GM12878 (cell line): ENCODE data around the gene LARP6. TPM values are rescaled to one million over a fixed set of nuclear protein-coding genes. Genes with fewer than 3 reads are reported as not detected.

Experiments used
- ATAC-seq: fragments of 200-7000 bp; cut with Tn5 transposase; 3 replicates; pipeline ENCODE4 v1.9.1; 2020; ENCODE audit warnings: mild to moderate bottlenecking, moderate library complexity
- BruUV-seq: library from RNA; stranded (reverse); fragments of 400-500 nt; replicated peaks from 2 replicates; lab custom pipeline; 2021; lab: Mats Ljungman, UMichigan
- CTCF ChIA-PET: fragments of 300-600 bp; sonication (Branson Sonifier 250); formaldehyde crosslinking; extraction: SDS; loops from one replicate; lab custom pipeline; 2021; ENCODE audit warnings: inconsistent platforms; lab: Yijun Ruan, JAX
- POLR2A ChIA-PET: fragments of 350-600 bp; formaldehyde crosslinking; extraction: SDS; loops from one replicate; lab custom pipeline; 2021; ENCODE audit warnings: inconsistent platforms; lab: Charles Lee
- RAD21 ChIA-PET: fragments of 300-600 bp; sonication (Branson Sonifier 250); formaldehyde crosslinking; loops from one replicate; lab custom pipeline; 2023; ENCODE audit warnings: antibody characterized with exemption; ENCODE audit not compliant: unreplicated experiment; lab: Charles Lee
- SMC1A ChIA-PET: fragments of 300-600 bp; sonication (Branson Sonifier 250); formaldehyde crosslinking; loops from one replicate; lab custom pipeline; 2023; ENCODE audit not compliant: unreplicated experiment, uncharacterized antibody; lab: Charles Lee
- DNase-seq: peaks from one replicate; pipeline ENCODE4 v3.0.0-alpha.2; 2011; ENCODE audit warnings: low read depth, low spot score
- FAIRE-seq: peaks from 3 replicates; lab custom pipeline; 2011; peaks lifted over from hg19 to GRCh38; lab: Jason Lieb, UNC
- H2AFZ ChIP-seq: 2 replicates; pipeline ENCODE4 v1.6.0; 2011; ENCODE audit warnings: low read depth, low read length, control low read depth; ENCODE audit not compliant: control insufficient read depth
- H3K27ac ChIP-seq: 2 replicates; pipeline ENCODE4 v1.5.1; 2011; ENCODE audit warnings: control low read depth; ENCODE audit not compliant: control insufficient read depth, insufficient read depth
- H3K27me3 ChIP-seq, 2 experiments: replicated peaks in 1 of 2; 2 replicates each; pipeline versions ENCODE4 v1.6.0 to v1.6.1; 2011; ENCODE audit warnings: low read length in 1 of 2; ENCODE audit not compliant: control insufficient read depth in 2 of 2, insufficient read depth in 2 of 2
- H3K36me3 ChIP-seq, 2 experiments: 2 replicates each; pipeline ENCODE4 v1.5.1; 2011; ENCODE audit warnings: low read length in 1 of 2; ENCODE audit not compliant: control insufficient read depth in 2 of 2, insufficient read depth in 2 of 2
- H3K4me1 ChIP-seq: 2 replicates; pipeline ENCODE4 v1.6.1; 2011; ENCODE audit warnings: mild to moderate bottlenecking, low read length, moderate library complexity, mixed read lengths; ENCODE audit not compliant: control insufficient read depth, insufficient read depth
- H3K4me2 ChIP-seq: 2 replicates; pipeline ENCODE4 v1.6.0; 2011; ENCODE audit warnings: control low read depth; ENCODE audit not compliant: control insufficient read depth, insufficient read depth
- H3K4me3 ChIP-seq: fragments of 200-600 bp; sonication (generic); 2 replicates; pipeline ENCODE4 v1.5.1; 2016
- H3K79me2 ChIP-seq: 2 replicates; pipeline ENCODE4 v1.6.0; 2011; ENCODE audit warnings: low read length; ENCODE audit not compliant: control insufficient read depth, insufficient read depth
- H3K9ac ChIP-seq: 2 replicates; pipeline ENCODE4 v1.8.0; 2011; ENCODE audit warnings: low read length, control low read depth, mixed read lengths; ENCODE audit not compliant: control insufficient read depth, insufficient read depth
- H3K9me3 ChIP-seq: replicated peaks from 3 replicates; pipeline ENCODE4 v1.5.1; 2011; ENCODE audit warnings: mild to moderate bottlenecking, low read length; ENCODE audit not compliant: control insufficient read depth, insufficient read depth
- H4K20me1 ChIP-seq: 2 replicates; pipeline ENCODE4 v1.6.0; 2011; ENCODE audit not compliant: control insufficient read depth, insufficient read depth
- CHD4 ChIP-seq: fragments of 200-600 bp; sonication (generic); IDR thresholded peaks from 2 replicates; pipeline ENCODE4 v1.6.1; 2016; ENCODE audit warnings: mild to moderate bottlenecking
- RAD21 ChIP-seq: IDR thresholded peaks from 2 replicates; pipeline ENCODE4 v1.6.1; 2011; ENCODE audit warnings: mild to moderate bottlenecking, low read depth, low read length, moderate library complexity; ENCODE audit not compliant: insufficient read depth
- whole genome bisulfite sequencing: methylation state at CpG from one replicate; pipeline ENCODE4 v1.1.6; 2016; ENCODE audit warnings: low lambda C conversion rate; ENCODE audit not compliant: insufficient replicate concordance, insufficient coverage; ENCODE audit errors: missing lambda C conversion rate; 5-methylcytosine and 5-hydroxymethylcytosine counted together
- in situ Hi-C: fragments of 300-500 bp; cut with MboI; formaldehyde crosslinking; loops from 9 replicates; pipeline ENCODE4 v1.14.3; 2018; ENCODE audit warnings: mixed read lengths
- intact Hi-C: fragments of 100-400 bp; cut with micrococcal nuclease; formaldehyde crosslinking; loops from one replicate; pipeline ENCODE4 v1.14.2; 2022; ENCODE audit not compliant: unreplicated experiment
- polyA plus RNA-seq, 11 experiments: library from polyadenylated mRNA; depleted of rRNA in 4 of 11; unstranded in 6 of 11; stranded (reverse) in 5 of 11; fragments of >200 nt; fragmentation: Nextera tagmentation in 4 of 11; fragmentation: Illumina TruSeq in 1 of 11; extraction: Ambion mirVana in 4 of 11; extraction: Trizol in 1 of 11; gene quantifications; 1 replicate in 1 of 11; 2 replicates in 10 of 11; pipeline versions ENCODE4 v1.2.1 to v1.2.3, GENCODE V29; 2011 to 2016; ENCODE audit warnings: inconsistent platforms in 2 of 11, missing spikeins in 2 of 11, low read depth in 1 of 11
- total RNA-seq, 4 experiments: library from RNA; depleted of rRNA in 3 of 4; stranded (reverse); fragments of >200 nt in 3 of 4; fragmentation: Illumina TruSeq in 1 of 4; extraction: Trizol in 1 of 4; gene quantifications; 2 replicates each; pipeline versions ENCODE4 v1.2.1 to v1.2.3, GENCODE V29; 2013 to 2021
- TF ChIP-seq, protein P1 (sequence below), 3 experiments: IDR thresholded peaks in 2 of 3; conservative IDR thresholded peaks in 1 of 3; 2 replicates each; pipeline ENCODE4 v1.5.1; 2011; ENCODE audit warnings: low read depth in 3 of 3, low read length in 3 of 3, mild to moderate bottlenecking in 3 of 3, control low read depth in 2 of 3, moderate library complexity in 2 of 3, inconsistent platforms in 1 of 3, mixed read lengths in 1 of 3; ENCODE audit not compliant: control insufficient read depth in 2 of 3, insufficient read depth in 1 of 3; ENCODE audit errors: extremely low read depth in 1 of 3

LARP6 gene
- total and polyA plus RNA-seq, 10 of the 15 experiments (the other 5 are each of a cell fraction or from before 2014, with no cell fraction given) = 0.74 to 14.6 (median 3.9) TPM

DNA sequence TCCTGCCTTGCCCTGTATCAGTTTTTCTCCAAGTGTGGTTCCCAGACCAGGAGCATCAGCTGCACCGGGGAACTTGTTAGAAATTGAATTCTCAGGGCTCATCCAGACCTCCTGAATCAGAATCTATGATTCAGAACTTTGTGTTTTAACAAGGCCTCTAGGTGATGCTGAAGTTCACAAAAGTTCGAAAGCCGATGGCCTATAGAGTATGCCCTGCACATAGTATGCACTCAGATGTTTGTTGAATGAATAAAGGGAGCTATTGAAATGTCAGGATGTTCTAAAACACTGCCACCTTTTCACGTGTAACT lies 664 bp upstream of the LARP6 start:
- RAD21 ChIA-PET = no interaction called here
- Histone ChIP-seq H3K4me1 (peaks cover 2% of the 10 kb centered on the region; the same call in 1 of the 2 replicates), H3K4me2 (peak overlapping the region; percentile 79), H2AFZ (peak overlapping the region; percentile 41; the same call in 1 of the 2 replicates), H4K20me1 (no peaks in the 10 kb centered on the region), H3K27me3 (peaks cover 5 to 7% of the 10 kb centered on the region in 2 experiments), H3K36me3 (no peaks in the 10 kb centered on the region), H3K79me2 (no peaks in the 10 kb centered on the region), H3K4me3 (peak overlapping the region; percentile 63), H3K9me3 (no peaks in the 10 kb centered on the region), H3K9ac (peak overlapping the region; percentile 48; the same call in 1 of the 2 replicates), H3K27ac (peak overlapping the region; percentile 23; the same call in 1 of the 2 replicates)
- CTCF ChIA-PET = no interaction called here
- TF ChIP-seq CHD4 (no peak), RAD21 (peak; percentile 40; the same call in 1 of the 2 replicates)
- TF ChIP-seq, protein P1, sequence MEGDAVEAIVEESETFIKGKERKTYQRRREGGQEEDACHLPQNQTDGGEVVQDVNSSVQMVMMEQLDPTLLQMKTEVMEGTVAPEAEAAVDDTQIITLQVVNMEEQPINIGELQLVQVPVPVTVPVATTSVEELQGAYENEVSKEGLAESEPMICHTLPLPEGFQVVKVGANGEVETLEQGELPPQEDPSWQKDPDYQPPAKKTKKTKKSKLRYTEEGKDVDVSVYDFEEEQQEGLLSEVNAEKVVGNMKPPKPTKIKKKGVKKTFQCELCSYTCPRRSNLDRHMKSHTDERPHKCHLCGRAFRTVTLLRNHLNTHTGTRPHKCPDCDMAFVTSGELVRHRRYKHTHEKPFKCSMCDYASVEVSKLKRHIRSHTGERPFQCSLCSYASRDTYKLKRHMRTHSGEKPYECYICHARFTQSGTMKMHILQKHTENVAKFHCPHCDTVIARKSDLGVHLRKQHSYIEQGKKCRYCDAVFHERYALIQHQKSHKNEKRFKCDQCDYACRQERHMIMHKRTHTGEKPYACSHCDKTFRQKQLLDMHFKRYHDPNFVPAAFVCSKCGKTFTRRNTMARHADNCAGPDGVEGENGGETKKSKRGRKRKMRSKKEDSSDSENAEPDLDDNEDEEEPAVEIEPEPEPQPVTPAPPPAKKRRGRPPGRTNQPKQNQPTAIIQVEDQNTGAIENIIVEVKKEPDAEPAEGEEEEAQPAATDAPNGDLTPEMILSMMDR (IDR thresholded peaks at IDR 0.05 in 2 of 3, conservative IDR thresholded peaks at IDR 0.05 in 1 of 3; ENCODE audit: control insufficient read depth in 2 of 3, extremely low read depth in 1 of 3, insufficient read depth in 1 of 3, low read depth in 3 of 3, low read length in 3 of 3) = peak in 1 of 3 experiments; percentile 7; a peak in 2 of 6 replicates
- DNase-seq (no peak), FAIRE-seq (no peak), ATAC-seq (no peak; the same call in 2 of the 3 replicates)
- 68% methylated on average over 4 of the region's 4 CpGs for WGBS
- in situ Hi-C loops = no loop called here
- no TSS peak for BruUV-seq
- SMC1A ChIA-PET = no interaction called here
- intact Hi-C loops = no loop called here
- POLR2A ChIA-PET = no interaction called here
